H54 (cell line): ENCODE results near the gene SPEG.

Experiments
- DNase-seq: peaks from one replicate; pipeline ENCODE4 v3.0.0; 2011; ENCODE audit warnings: low spot score, mixed read lengths; ENCODE audit not compliant: insufficient read length
- FAIRE-seq: peaks from 3 replicates; lab custom pipeline; 2011; peaks lifted over from hg19 to GRCh38; lab: Jason Lieb, UNC
- POLR2A ChIP-seq: IDR thresholded peaks from 2 replicates; pipeline ENCODE4 v1.6.1; 2011; ENCODE audit warnings: low read depth, mild to moderate bottlenecking, low read length

Gene SPEG

DNA sequence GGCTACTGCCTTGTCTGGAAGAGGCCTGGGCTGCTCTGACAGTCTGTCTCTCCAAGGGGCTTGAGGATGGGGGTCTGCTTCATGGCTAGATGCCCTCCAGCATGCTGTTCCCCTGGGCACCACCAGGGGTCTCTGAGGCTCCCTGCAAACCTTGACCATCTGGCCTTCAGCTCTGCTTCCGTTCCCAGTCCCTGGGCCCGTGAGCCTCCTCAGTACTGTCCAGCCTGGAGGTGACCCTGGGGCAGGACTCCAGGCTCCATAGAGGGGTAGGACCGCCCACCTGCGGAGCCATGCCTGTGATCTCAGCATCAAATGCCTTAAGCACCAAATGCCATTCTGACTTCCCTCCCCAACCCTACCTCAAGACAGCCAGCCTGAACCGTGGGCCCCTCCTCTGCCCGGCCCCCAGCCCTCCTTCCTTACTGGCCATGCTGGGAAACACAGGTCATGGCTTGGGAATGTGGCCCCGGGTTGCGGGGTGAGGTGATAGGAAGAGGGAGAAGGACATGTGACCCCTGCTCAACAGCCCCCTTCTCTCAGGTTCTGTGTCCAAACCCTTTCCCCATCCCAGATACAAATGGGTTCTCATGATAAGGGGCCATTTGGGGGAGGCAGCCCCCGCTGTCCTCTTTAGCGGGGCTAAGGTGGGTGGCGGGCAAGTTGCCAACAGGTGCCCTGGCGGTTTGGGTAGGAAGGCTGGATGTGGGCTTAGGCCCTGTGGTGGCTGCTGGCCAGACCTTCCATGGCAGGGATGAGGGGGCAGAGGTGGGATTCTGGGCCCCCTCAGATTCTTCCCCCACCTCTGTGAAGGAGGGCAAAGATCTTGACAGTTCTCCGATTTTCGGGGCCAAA lies 25.0 kb downstream of the SPEG start:
- DNase-seq: peak; percentile 85
- no peak for FAIRE-seq
- no peak for TF ChIP-seq POLR2A

DNA sequence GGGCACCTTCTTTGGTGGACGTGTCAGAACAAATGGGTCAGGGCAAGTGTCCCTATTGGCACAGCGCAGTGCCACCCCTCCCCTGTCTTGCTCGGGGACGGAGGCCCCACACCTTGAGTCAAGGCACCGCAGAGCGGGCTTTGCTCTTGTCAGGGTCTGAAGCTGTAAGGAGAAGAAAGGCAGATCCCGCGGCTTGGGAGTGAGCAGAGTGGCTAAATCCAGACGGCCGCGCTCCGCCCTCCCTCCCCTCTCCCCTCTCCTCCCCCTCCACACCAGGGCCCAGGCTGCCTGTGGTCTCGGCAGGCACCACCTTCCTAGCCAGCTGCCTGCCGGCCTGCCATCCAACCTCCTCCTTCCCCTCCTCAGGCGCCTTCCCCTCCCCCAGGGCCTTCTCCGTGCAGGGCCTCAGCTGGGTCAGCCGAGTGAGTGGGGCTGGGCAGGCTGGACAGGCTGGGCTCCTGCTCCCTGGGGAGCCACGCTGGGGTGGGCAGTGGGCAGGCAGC lies 25.8 kb downstream of the SPEG start:
- TF ChIP-seq POLR2A: no peak
- FAIRE-seq (no peak), DNase-seq (no peak)

DNA sequence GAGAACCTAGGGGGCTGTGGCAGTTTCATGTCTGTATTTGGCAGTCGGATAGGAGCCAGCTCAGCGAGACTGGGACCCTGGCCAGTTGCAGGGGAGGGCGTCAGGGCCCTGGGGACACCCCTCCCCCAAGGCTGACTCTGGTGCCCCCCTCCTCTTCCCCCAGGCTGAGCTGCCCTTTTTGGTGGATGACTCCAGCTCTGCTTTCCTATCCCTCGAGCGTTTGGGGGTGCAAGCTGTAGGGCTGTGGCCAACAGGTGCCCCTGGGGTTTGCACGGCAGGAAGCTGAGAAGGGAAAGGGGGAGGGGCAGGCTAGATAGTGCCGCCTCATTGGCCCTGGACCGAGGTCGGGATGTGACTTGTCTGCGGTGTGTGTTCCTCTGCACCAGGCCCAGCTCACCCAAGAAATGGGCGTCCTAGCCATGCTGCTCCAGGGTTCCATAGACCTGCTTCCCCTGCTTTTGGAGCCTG lies 26.4 kb downstream of the SPEG start:
- FAIRE-seq (no peak), DNase-seq (no peak)
- no peak for TF ChIP-seq POLR2A

DNA sequence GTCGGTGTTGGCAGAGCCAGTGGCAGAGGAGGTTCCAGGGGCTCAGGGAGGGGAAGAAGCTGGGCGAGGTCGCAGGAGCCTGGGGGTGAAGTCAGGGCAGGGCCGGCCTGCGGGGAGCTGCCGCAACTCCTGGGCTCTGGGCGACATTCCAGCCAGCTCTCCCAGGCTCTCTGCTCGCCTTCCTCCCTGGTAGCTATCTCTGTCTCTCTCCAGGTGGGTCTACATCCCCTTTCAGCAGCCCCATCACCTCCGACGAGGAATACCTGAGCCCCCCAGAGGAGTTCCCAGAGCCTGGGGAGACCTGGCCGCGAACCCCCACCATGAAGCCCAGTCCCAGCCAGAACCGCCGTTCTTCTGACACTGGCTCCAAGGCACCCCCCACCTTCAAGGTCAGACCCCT lies 27.0 kb downstream of the SPEG start:
- no peak for FAIRE-seq
- no peak for TF ChIP-seq POLR2A
- no peak for DNase-seq

DNA sequence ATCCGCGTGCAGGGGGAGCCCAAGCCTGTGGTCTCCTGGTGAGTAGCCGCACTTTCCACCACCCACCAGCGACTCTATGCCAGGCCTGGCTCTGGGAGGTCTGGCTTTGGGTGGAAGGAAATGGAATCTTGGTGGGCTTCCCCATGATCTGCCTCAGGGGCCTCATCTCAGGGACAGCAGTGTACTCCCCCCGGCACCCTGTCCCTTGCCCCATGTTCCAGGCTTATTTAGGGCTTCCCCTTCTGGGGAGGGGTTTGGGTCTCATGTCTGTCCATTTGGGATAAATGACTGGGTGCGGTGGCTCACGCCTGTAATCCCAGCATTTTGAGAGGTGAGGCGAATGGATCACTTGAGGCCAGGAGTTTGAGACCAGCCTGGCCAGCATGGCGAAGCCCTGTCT lies 27.7 kb downstream of the SPEG start:
- no peak for DNase-seq
- TF ChIP-seq POLR2A: no peak
- no peak for FAIRE-seq

DNA sequence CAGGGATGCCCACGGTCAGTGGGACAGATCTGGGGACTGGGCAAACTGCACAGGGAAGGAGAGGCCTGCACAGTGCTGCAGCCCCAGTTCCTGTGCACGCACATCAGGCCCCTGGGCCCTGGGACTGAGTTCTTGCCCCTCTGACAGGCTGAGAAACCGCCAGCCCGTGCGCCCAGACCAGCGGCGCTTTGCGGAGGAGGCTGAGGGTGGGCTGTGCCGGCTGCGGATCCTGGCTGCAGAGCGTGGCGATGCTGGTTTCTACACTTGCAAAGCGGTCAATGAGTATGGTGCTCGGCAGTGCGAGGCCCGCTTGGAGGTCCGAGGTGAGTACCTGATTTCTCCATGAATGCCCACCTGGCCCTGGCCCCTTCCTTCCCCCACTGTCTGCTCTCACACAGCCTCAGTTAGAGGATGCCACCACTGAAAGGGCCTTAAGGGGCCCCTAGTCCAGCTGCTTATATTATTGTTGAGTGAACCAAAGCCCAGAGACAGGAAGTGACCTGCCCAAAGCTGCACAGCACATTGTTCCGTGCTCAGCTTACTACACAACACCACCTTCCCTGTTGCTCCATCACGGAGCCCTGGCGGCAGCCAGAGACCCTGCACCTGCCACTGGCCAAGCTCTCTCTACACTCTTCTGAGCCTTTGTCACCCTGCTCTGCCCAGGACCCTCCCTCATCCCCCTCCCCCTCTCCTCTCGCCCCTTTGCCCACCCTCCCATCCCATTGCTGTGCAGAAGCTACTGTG lies 29.8 kb downstream of the SPEG start:
- no peak for FAIRE-seq
- no peak for TF ChIP-seq POLR2A
- no peak for DNase-seq

DNA sequence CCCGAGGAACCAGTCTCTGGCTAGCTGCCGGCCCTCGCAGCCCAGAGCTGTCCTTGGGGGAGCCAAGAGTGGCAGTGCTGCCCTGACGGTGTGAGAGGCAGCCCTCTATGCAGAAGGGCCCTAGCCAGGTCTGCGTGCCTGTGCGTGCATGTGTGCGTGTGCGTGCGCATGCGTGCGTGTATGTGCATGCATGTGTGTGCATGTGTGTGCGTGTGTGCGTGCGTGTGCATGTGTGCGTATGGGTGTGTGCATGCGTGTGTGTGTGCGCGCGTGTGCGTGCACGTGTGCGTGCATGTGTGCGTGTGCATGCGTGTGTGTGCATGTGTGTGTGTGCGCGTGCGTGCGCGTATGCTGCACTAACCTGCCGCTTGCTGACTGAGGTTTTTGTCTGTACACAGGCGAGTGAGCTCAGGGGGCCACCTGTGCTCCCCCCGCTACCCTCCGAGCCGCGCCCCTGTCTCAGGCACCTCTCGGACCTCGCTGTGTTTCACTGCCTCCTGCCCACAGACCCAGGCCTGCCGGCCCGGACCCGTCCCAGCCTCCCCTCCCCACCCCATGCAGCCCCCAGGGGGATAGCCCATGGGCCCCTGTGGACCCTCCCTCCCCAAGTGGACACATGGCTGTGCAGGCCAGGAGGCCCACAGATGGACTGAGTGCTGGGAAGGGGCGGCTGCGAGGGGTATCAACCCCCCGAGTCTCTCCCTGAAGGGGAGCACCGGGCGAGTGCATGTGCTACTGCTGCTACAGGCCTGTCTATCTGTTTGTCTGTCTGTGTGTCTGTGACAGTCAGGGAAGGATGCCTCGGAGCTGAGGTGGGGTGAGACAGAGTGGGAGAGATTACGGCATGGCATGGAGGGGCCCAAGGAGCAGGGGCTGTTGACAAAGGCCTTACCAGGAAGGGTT lies 31.3 kb downstream of the SPEG start:
- FAIRE-seq (no peak), DNase-seq (no peak)
- no peak for TF ChIP-seq POLR2A

DNA sequence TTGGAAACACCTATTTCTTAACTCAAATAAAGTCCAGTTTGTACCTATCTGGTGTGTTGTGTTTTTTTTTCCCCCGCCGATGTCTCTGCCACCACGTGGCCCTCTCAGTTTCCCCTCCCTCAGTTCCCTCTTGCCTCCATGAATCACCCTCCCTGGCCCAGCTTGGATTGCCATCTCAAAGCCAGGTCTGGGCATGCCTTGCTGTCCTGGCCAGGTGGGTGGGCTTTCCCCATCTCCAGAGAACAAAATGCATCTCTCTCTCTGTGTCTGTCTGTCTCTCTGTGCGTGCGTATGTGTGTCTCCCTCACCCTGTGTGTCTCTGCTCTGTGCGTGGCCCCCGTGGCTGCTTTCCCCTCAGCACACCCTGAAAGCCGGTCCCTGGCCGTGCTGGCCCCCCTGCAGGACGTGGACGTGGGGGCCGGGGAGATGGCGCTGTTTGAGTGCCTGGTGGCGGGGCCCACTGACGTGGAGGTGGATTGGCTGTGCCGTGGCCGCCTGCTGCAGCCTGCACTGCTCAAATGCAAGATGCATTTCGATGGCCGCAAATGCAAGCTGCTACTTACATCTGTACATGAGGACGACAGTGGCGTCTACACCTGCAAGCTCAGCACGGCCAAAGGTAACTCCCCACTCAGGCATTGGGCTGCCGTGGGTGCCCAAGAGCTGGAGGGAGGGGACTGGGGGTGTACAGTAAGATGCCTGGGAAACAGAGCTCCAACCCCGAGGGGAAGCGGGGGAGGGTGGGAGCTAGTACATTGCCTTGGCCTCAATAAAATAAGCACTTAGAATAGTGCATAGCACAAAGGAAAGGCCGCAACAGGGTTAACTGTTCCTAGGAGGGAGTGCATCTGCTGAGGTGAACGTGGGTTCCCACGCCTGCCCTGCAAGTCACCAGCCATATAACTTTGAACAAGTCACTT lies 32.4 kb downstream of the SPEG start:
- FAIRE-seq: no peak
- DNase-seq: no peak

DNA sequence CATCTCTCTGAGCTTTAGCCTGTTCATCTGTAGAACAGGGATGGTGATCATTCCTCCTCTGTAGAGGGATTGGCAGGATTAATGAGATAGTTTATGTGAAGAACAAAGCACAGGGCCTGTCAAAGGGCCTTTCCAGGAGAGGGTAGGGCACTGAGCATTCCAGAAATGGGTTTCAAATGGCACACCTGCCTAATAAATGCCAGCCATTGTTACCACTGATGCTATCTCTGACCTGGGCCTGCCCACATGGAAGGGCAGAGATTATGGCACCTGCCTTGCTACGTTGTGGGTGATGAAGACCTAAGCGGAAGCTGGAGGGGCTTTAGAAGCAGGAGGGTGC lies 33.1 kb downstream of the SPEG start:
- TF ChIP-seq POLR2A: no peak
- FAIRE-seq (no peak), DNase-seq (no peak)

More for the DNA sequence above, 32.4 kb downstream of the SPEG start:
- no peak for TF ChIP-seq POLR2A

DNA sequence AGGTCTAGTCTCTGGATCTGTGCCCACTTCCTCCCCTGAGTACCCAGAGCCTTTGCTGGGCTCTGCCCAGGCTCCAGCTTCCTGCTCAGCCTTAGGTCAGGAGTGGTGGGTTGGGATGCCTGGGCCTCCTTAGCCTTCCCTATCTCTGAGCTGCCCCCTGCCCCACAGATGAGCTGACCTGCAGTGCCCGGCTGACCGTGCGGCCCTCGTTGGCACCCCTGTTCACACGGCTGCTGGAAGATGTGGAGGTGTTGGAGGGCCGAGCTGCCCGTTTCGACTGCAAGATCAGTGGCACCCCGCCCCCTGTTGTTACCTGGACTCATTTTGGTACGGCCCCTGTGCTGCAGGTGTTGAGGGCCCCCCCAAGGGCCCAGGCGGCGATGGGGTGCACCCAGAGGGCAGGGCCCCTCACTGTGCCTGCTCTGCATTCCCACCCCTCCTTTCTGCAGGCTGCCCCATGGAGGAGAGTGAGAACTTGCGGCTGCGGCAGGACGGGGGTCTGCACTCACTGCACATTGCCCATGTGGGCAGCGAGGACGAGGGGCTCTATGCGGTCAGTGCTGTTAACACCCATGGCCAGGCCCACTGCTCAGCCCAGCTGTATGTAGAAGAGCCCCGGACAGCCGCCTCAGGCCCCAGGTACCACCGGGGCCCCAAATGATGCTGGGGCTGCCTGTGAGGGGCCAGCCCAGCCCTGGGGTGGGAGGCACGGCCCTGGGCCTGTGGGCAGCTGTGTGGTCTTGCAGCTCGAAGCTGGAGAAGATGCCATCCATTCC lies 34.0 kb downstream of the SPEG start:
- no peak for TF ChIP-seq POLR2A
- no peak for FAIRE-seq
- DNase-seq: no peak

DNA sequence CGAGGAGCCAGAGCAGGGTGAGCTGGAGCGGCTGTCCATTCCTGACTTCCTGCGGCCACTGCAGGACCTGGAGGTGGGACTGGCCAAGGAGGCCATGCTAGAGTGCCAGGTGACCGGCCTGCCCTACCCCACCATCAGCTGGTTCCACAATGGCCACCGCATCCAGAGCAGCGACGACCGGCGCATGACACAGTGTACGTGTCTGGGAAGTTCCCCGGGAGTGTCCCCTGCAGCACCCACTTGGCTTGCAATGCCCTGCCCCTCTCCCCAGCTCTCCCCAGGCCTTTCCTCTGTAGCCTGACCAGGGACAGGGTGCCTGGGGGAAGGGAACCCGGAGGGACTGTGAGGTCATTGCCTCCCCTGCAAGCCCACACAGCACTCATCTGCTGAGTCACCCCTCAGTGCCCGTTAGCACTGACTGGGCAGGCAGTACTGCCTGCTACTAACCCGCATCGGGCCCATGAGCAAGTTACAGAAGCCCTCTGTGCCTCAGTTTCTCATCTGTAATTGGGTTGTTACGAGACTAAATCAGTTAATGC lies 34.6 kb downstream of the SPEG start:
- DNase-seq (peak; percentile 98), FAIRE-seq (peak; percentile 69)
- TF ChIP-seq POLR2A: no peak

DNA sequence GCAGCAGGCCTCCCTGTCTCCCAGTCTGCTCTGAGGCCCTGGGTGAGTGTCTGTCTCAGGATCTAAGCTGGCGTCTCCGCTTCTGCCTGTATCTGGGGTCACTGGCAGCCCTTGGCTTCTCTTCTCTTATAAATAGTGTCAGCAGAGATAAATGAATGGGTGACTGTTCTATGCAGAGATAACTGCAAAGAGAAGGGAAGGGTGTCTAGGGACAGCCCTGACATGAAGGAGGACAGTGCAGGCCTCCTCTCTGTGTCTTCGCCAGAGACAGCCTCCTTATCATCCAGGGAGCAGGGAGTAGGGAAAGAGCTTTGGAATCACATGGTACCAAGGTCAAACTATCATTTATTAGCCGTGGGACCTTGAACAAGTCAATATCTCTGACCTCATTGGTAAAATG lies 35.8 kb downstream of the SPEG start:
- FAIRE-seq (no peak), DNase-seq (no peak)
- TF ChIP-seq POLR2A: no peak
